ENCODE results near the gene CNOT2.

DNA sequence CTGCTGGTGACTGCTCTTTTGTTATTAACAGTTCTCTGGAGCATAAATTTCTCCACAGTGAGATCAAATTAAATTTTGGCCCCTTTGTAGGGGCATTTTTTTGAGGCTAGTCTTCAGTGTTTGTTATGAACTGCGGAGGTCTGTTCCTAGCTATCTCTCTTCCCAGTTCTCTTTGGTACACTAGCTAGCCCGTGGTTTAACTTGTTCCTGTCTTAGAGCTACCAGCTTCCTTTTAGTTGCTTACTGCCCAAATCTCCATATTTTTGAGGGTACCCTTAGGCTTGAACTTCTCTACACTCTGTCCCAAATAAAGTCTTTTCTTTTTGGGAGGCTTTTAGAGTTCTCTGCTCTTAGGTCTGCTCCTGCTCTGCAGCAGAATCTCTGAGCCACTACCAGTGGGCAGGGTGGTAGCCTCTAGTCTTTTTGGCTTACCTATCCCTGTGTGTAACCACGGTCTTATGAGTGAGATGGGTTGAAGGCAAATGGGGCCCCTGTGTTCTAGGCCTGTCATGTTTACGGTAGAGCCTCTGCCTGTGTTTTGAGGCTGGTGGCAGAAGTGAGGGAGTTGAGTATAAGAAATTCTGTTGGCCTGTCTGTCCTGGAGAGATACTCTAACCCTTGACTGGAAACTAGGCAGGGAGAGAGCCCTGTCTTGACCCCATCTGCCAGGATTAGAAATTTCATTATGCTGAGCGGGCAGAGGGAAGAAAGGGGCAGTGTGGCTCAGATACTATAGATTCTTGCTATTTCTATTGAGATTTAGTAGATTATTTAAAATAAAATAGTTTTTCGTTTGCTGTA, 21.0 kb downstream of the CNOT2 start:
- TF ChIP-seq CTCF (conservative IDR thresholded peaks at IDR 0.05; ENCODE audit: low read length) (no peak), EZH2phosphoT487 (IDR thresholded peaks at IDR 0.05; ENCODE audit: borderline replicate concordance, low read depth, low read length) (no peak)

All from OCI-LY7 (cell line).